Anterior cingulate cortex (tissue), 58 donors: ENCODE results near the gene SLC38A3.

ENCODE experiments used
- DNase-seq, 58 donors: peaks; one replicate each; lab custom pipeline; 2025; lab: John Stamatoyannopoulos, UW

SLC38A3 gene

GRCh38 chr3:50204804-50205412 lies at the start of gene SLC38A3:
Gene SLC38A3, plus strand, starts transcription at chr3:50205271. Its CDS starts 8,929 bp downstream, at chr3:50214200.
- DNase-seq, result peak in 42 of 58 donors; percentile 8 to 66 (median 38)

GRCh38 chr3:50155491-50155878 lies 49.6 kb upstream of the SLC38A3 start:
- DNase-seq, result no peak

GRCh38 chr3:50155891-50156290 lies 49.2 kb upstream of the SLC38A3 start:
- DNase-seq, result no peak

- peak in 1 of 58 donors; percentile 11 for DNase-seq
These were observed 48.2 kb upstream of the SLC38A3 start for GRCh38 chr3:50156549-50157493.

- DNase-seq, result no peak
These were observed 47.1 kb upstream of the SLC38A3 start for GRCh38 chr3:50157827-50158529.

GRCh38 chr3:50158530-50159146 lies 46.4 kb upstream of the SLC38A3 start:
- no peak for DNase-seq

- no peak for DNase-seq
These were observed 44.5 kb upstream of the SLC38A3 start for GRCh38 chr3:50160561-50160983.

GRCh38 chr3:50161320-50161719 lies 43.8 kb upstream of the SLC38A3 start:
- DNase-seq, result no peak

GRCh38 chr3:50162034-50162883 lies 42.8 kb upstream of the SLC38A3 start:
- DNase-seq, result no peak

GRCh38 chr3:50163572-50164455 lies 41.3 kb upstream of the SLC38A3 start:
- peak in 54 of 58 donors; percentile 4 to 82 (median 48) for DNase-seq

GRCh38 chr3:50164481-50164880 lies 40.6 kb upstream of the SLC38A3 start:
- no peak for DNase-seq

GRCh38 chr3:50164984-50165909 lies 39.8 kb upstream of the SLC38A3 start:
- peak in 48 of 58 donors; percentile 3 to 81 (median 48) for DNase-seq

GRCh38 chr3:50165910-50166538 lies 39.0 kb upstream of the SLC38A3 start:
- DNase-seq, result peak in 32 of 58 donors; percentile 11 to 72 (median 38)

- DNase-seq, result no peak
These were observed 38.5 kb upstream of the SLC38A3 start for GRCh38 chr3:50166620-50167019.

GRCh38 chr3:50167069-50167840 lies 37.8 kb upstream of the SLC38A3 start:
- DNase-seq, result no peak

GRCh38 chr3:50167841-50168209 lies 37.2 kb upstream of the SLC38A3 start:
- DNase-seq, result no peak
